Panc1 (cell line): Measurements from ENCODE around the gene COQ8B.

Experiments used
- CTCF ChIP-seq: fragments of 450-650 bp; IDR thresholded peaks from 2 replicates; pipeline ENCODE4 v1.5.1; 2017; ENCODE audit warnings: mild to moderate bottlenecking
- REST ChIP-seq, 2 experiments: IDR thresholded peaks; 2 replicates each; pipeline ENCODE4 v1.6.1; 2011 to 2012; ENCODE audit warnings: low read depth in 2 of 2, control low read depth in 1 of 2, low read length in 1 of 2, mild to moderate bottlenecking in 1 of 2, moderate library complexity in 1 of 2; ENCODE audit not compliant: insufficient read depth in 1 of 2
- SIN3A ChIP-seq: IDR thresholded peaks from 2 replicates; pipeline ENCODE4 v1.6.1; 2012; ENCODE audit warnings: low read depth, mild to moderate bottlenecking, low read length, moderate library complexity, borderline replicate concordance; ENCODE audit not compliant: insufficient read depth

GRCh38 chr19:40744554-40745401 lies 28.1 kb upstream of the COQ8B start:
- no peak for TF ChIP-seq CTCF
- TF ChIP-seq REST (IDR thresholded peaks at IDR 0.05; ENCODE audit: insufficient read depth in 1 of 2, low read depth in 2 of 2, low read length in 1 of 2), result no peak
- TF ChIP-seq SIN3A, result no peak
